Nephron progenitor cell (in vitro differentiated cells): ENCODE results near the gene GFM1.
A peak's percentile ranks its signal among the peaks of the same experiment; 100 is the strongest.

Experiments
- DNase-seq: peaks from one replicate; pipeline ENCODE4 v3.0.0; 2021
- H3K27ac Mint-ChIP-seq: 2 replicates; pipeline ENCODE4 v1.8.0; 2021; ENCODE audit warnings: mild to moderate bottlenecking, moderate library complexity, mixed read lengths
- H3K27me3 Mint-ChIP-seq: 2 replicates; pipeline ENCODE4 v1.8.0; 2021; ENCODE audit warnings: mild to moderate bottlenecking, low read depth, mixed read lengths; ENCODE audit not compliant: poor library complexity
- H3K36me3 Mint-ChIP-seq: 2 replicates; pipeline ENCODE4 v1.8.0; 2021; ENCODE audit warnings: low read depth, mixed read lengths
- H3K4me1 Mint-ChIP-seq: 2 replicates; pipeline ENCODE4 v1.8.0; 2021; ENCODE audit warnings: mixed read lengths
- H3K4me3 Mint-ChIP-seq: 2 replicates; pipeline ENCODE4 v1.8.0; 2021; ENCODE audit warnings: mild to moderate bottlenecking, moderate library complexity, mixed read lengths
- H3K9me3 Mint-ChIP-seq: 2 replicates; pipeline ENCODE4 v1.8.0; 2021; ENCODE audit warnings: mild to moderate bottlenecking, moderate library complexity, mixed read lengths
- TF ChIP-seq, protein P1 (sequence below): fragments of 200-600 bp; sonication (generic); IDR thresholded peaks from 2 replicates; pipeline ENCODE4 v1.5.0; 2021; ENCODE audit warnings: antibody characterized with exemption

The GFM1 gene

DNA sequence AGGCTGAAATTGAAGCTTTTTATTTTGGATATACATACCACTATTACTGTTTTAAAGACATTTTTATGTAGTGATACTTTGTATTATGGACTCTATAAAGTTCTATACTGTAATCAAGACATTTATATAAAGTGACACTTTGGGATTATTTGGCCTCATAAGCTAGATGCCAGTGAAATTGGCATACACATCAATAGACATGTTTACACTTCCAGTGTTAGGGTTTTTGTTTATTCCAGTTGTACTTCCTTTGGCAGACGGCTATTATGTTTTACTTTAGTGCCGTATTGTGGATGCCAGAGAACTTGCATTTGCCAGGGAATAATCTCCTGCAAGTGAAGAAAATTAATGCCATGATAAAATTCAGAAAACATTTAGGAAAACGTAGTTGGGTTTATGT lies 22.1 kb downstream of the GFM1 start:
- Mint-ChIP-seq H3K27me3 (no peaks in the 10 kb centered on the region), H3K9me3 (no peaks in the 10 kb centered on the region), H3K4me1 (peaks cover 11% of the 10 kb centered on the region), H3K4me3 (no peak overlapping the region), H3K27ac (no peak overlapping the region), H3K36me3 (peaks cover 34% of the 10 kb centered on the region)
- no peak for DNase-seq
- TF ChIP-seq, protein P1, sequence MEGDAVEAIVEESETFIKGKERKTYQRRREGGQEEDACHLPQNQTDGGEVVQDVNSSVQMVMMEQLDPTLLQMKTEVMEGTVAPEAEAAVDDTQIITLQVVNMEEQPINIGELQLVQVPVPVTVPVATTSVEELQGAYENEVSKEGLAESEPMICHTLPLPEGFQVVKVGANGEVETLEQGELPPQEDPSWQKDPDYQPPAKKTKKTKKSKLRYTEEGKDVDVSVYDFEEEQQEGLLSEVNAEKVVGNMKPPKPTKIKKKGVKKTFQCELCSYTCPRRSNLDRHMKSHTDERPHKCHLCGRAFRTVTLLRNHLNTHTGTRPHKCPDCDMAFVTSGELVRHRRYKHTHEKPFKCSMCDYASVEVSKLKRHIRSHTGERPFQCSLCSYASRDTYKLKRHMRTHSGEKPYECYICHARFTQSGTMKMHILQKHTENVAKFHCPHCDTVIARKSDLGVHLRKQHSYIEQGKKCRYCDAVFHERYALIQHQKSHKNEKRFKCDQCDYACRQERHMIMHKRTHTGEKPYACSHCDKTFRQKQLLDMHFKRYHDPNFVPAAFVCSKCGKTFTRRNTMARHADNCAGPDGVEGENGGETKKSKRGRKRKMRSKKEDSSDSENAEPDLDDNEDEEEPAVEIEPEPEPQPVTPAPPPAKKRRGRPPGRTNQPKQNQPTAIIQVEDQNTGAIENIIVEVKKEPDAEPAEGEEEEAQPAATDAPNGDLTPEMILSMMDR = no peak

DNA sequence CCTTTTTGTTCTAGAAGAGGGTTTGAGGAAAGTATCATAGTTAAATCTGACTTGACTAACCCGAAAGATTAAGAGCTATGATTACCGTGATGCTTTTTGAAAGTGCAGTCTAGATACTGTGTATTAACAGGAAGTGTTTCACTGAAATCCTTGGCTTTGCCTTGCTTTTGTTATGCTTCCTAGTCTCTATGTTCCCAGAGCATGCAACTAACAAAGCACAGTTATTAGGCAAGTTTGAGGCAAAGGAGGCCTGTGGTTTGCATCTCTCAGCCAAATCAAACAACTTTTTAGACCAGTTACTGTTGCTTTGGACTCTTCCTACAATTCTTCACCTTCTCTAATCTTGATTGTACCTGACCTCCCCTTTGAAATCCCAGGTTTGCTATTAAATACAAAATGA lies 24.2 kb downstream of the GFM1 start:
- peaks cover 25% of the 10 kb centered on the region for H3K4me1 Mint-ChIP-seq
- TF ChIP-seq, protein P1 = no peak
- peaks cover 33% of the 10 kb centered on the region for H3K36me3 Mint-ChIP-seq
- no peak overlapping the region for H3K4me3 Mint-ChIP-seq
- no peak overlapping the region for H3K27ac Mint-ChIP-seq
- no peak for DNase-seq
- no peaks in the 10 kb centered on the region for H3K9me3 Mint-ChIP-seq
- H3K27me3 Mint-ChIP-seq = no peaks in the 10 kb centered on the region

- Mint-ChIP-seq H3K4me3 (peak overlapping the region; percentile 87), H3K27me3 (no peaks in the 10 kb centered on the region), H3K4me1 (peaks cover 25% of the 10 kb centered on the region), H3K9me3 (no peaks in the 10 kb centered on the region), H3K27ac (peak overlapping the region; percentile 70), H3K36me3 (peaks cover 18% of the 10 kb centered on the region)
- TF ChIP-seq, protein P1 = no peak
- no peak for DNase-seq
These were observed 27.5 kb downstream of the GFM1 start for GRCh38 chr3:158671821-158672214.

- Mint-ChIP-seq H3K36me3 (peaks cover 19% of the 10 kb centered on the region), H3K9me3 (no peaks in the 10 kb centered on the region), H3K27ac (peak within 1 kb of the TSS; percentile 70), H3K4me3 (peak within 1 kb of the TSS; percentile 87), H3K4me1 (peaks cover 25% of the 10 kb centered on the region), H3K27me3 (no peaks in the 10 kb centered on the region)
- peak; percentile 85 for DNase-seq
- TF ChIP-seq, protein P1 = peak; percentile 55
These were observed 28.2 kb downstream of the GFM1 start, which contains the start of gene LXN for GRCh38 chr3:158672215-158673176. TSS of gene LXN (minus strand) at chr3:158672648. CDS start at chr3:158672478, 170 bp downstream.

DNA sequence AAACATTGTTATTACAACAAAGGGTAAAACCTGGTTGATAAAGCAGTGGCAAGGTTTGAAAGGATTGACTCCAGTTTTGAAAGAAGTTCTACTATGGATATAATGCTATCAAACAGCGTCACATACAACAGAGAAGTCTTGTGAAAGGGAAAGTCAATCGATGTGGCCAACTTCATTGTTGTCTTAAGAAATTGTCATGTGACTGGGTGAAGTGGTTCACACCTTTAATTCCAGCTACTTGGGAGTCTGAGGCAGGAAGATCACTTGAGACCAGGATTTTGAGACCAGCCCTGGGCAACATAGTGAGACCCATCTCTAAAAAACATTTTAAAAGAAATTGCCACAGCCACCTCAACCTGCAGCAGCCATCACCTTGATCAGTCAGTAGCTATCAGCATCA lies 34.4 kb downstream of the GFM1 start:
- no peak for DNase-seq
- Mint-ChIP-seq H3K27me3 (no peaks in the 10 kb centered on the region), H3K4me1 (no peaks in the 10 kb centered on the region), H3K4me3 (no peak overlapping the region), H3K27ac (no peak overlapping the region), H3K9me3 (no peaks in the 10 kb centered on the region), H3K36me3 (peaks cover 12% of the 10 kb centered on the region)
- TF ChIP-seq, protein P1 = no peak
